SK-N-SH (cell line): ENCODE data around the gene ABCA1. TPM values are rescaled to one million over a fixed set of nuclear protein-coding genes. Genes with fewer than 3 reads are reported as not detected.

ENCODE experiments used
- CTCF ChIA-PET: fragments of 300-600, 350-600 bp; formaldehyde crosslinking; extraction: SDS; loops from one replicate; lab custom pipeline; 2021; lab: Yijun Ruan, JAX
- POLR2A ChIA-PET: fragments of 350-600 bp; sonication (Branson Sonifier 250); formaldehyde crosslinking; extraction: SDS; loops from one replicate; lab custom pipeline; 2020; ENCODE audit warnings: antibody characterized with exemption, inconsistent platforms; lab: Yijun Ruan, JAX
- DNase-seq: peaks from one replicate; pipeline ENCODE4 v3.0.0; 2012
- H2AFZ ChIP-seq: fragments of 200-600 bp; sonication (generic); 2 replicates; pipeline ENCODE4 v1.8.1; 2016; ENCODE audit warnings: antibody characterized with exemption, mild to moderate bottlenecking, low read depth
- H3F3A ChIP-seq: fragments of 200-600 bp; sonication (generic); replicated peaks from 2 replicates; pipeline ENCODE3; 2016; ENCODE audit warnings: antibody characterized with exemption, mild to moderate bottlenecking; ENCODE audit not compliant: insufficient read depth
- H3K27ac ChIP-seq, 2 experiments: fragments of 200-500 bp in 1 of 2; fragments of 200-600 bp in 1 of 2; sonication (Bioruptor generic) in 1 of 2; sonication (generic), shearing (Covaris generic) in 1 of 2; 2 replicates each; pipeline versions ENCODE4 v1.5.1 to v1.6.1; 2014 to 2016; ENCODE audit warnings: low read depth in 2 of 2, inconsistent platforms in 1 of 2, low read length in 1 of 2, mild to moderate bottlenecking in 1 of 2, mixed read lengths in 1 of 2
- H3K27me3 ChIP-seq: fragments of 200-600 bp; sonication (generic), shearing (Covaris generic); 2 replicates; pipeline ENCODE4 v1.6.1; 2016; ENCODE audit warnings: mixed run types; ENCODE audit not compliant: insufficient read depth
- H3K36me3 ChIP-seq, 2 experiments: fragments of 200-500 bp in 1 of 2; fragments of 200-600 bp in 1 of 2; sonication (Bioruptor generic) in 1 of 2; sonication (generic) in 1 of 2; replicated peaks in 1 of 2; 2 replicates each; pipeline versions ENCODE3 to v1.5.1; 2014 to 2016; ENCODE audit warnings: low read length in 1 of 2, mild to moderate bottlenecking in 1 of 2; ENCODE audit not compliant: insufficient read depth in 2 of 2, control insufficient read depth in 1 of 2
- H3K4me1 ChIP-seq, 2 experiments: fragments of 200-500 bp in 1 of 2; fragments of 200-600 bp in 1 of 2; sonication (Bioruptor generic) in 1 of 2; sonication (generic), shearing (Covaris generic) in 1 of 2; 2 replicates each; pipeline versions ENCODE4 v1.5.1 to v1.6.1; 2014 to 2016; ENCODE audit warnings: low read depth in 1 of 2, low read length in 1 of 2, mixed run types in 1 of 2; ENCODE audit not compliant: insufficient read depth in 2 of 2, control insufficient read depth in 1 of 2
- H3K4me2 ChIP-seq: fragments of 200-600 bp; sonication (generic), shearing (Covaris generic); 2 replicates; pipeline ENCODE4 v1.6.1; 2017; ENCODE audit warnings: mixed run types
- H3K4me3 ChIP-seq, 2 experiments: fragments of 200-500 bp in 1 of 2; fragments of 200-600 bp in 1 of 2; sonication (Bioruptor generic) in 1 of 2; sonication (generic), shearing (Covaris generic) in 1 of 2; 2 replicates each; pipeline versions ENCODE4 v1.5.1 to v1.8.1; 2014 to 2016; ENCODE audit warnings: low read depth in 2 of 2, inconsistent platforms in 1 of 2, low read length in 1 of 2, mild to moderate bottlenecking in 1 of 2, mixed read lengths in 1 of 2, moderate library complexity in 1 of 2
- H3K79me2 ChIP-seq: fragments of 200-600 bp; sonication (generic); 2 replicates; pipeline ENCODE4 v1.8.1; 2017; ENCODE audit warnings: mild to moderate bottlenecking; ENCODE audit not compliant: insufficient read depth
- H3K9ac ChIP-seq: fragments of 200-600 bp; sonication (generic); 2 replicates; pipeline ENCODE4 v1.6.1; 2017; ENCODE audit warnings: mixed run types
- H3K9me2 ChIP-seq: fragments of 200-600 bp; sonication (generic); 2 replicates; pipeline ENCODE4 v1.6.1; 2017; ENCODE audit warnings: mixed run types
- H3K9me3 ChIP-seq: fragments of 200-600 bp; sonication (generic); 2 replicates; pipeline ENCODE4 v1.6.1; 2017; ENCODE audit warnings: mixed run types, mild to moderate bottlenecking, moderate library complexity
- H4K20me1 ChIP-seq: fragments of 200-600 bp; sonication (generic); 2 replicates; pipeline ENCODE4 v1.6.1; 2017; ENCODE audit warnings: mild to moderate bottlenecking, mixed run types; ENCODE audit not compliant: insufficient read depth
- EP300 ChIP-seq, 2 experiments: IDR thresholded peaks; 2 replicates each; pipeline versions ENCODE4 v1.4.0 to v1.6.1; 2012; ENCODE audit warnings: borderline replicate concordance in 1 of 2, low read depth in 1 of 2, low read length in 1 of 2
- GABPA ChIP-seq: IDR thresholded peaks from 2 replicates; pipeline ENCODE4 v1.4.0; 2012; ENCODE audit warnings: low read depth, mild to moderate bottlenecking
- POLR2AphosphoS5 ChIP-seq: IDR thresholded peaks from 2 replicates; pipeline ENCODE4 v1.6.1; 2012; ENCODE audit warnings: low read depth, low read length
- RAD21 ChIP-seq: IDR thresholded peaks from 2 replicates; pipeline ENCODE4 v1.6.1; 2012; ENCODE audit warnings: mild to moderate bottlenecking, low read length
- REST ChIP-seq: IDR thresholded peaks from 2 replicates; pipeline ENCODE4 v1.6.1; 2012; ENCODE audit warnings: mild to moderate bottlenecking, low read depth, low read length, moderate library complexity
- TAF1 ChIP-seq: IDR thresholded peaks from 2 replicates; pipeline ENCODE4 v1.6.1; 2012; ENCODE audit warnings: low read depth, mild to moderate bottlenecking, low read length, moderate library complexity, borderline replicate concordance
- TCF12 ChIP-seq: IDR thresholded peaks from 2 replicates; pipeline ENCODE4 v1.4.0; 2012
- TEAD4 ChIP-seq: IDR thresholded peaks from 2 replicates; pipeline ENCODE4 v1.4.0; 2012; ENCODE audit warnings: mild to moderate bottlenecking, borderline replicate concordance; ENCODE audit not compliant: insufficient read depth
- ZBTB33 ChIP-seq: IDR thresholded peaks from 2 replicates; pipeline ENCODE4 v1.4.0; 2012; ENCODE audit warnings: low read depth, borderline replicate concordance
- WGBS: methylation state at CpG from one replicate; pipeline ENCODE4 v1.1.6; 2017; ENCODE audit warnings: low lambda C conversion rate; 5-methylcytosine and 5-hydroxymethylcytosine counted together
- polyA plus RNA-seq, 3 experiments: library from polyadenylated mRNA; depleted of rRNA; stranded (reverse); fragments of >200 nt; gene quantifications; 2 replicates each; pipeline ENCODE4 v1.2.3, GENCODE V29; 2012
- TF ChIP-seq, protein P1 (sequence below): IDR thresholded peaks from 2 replicates; pipeline ENCODE4; 2012
- TF ChIP-seq, protein P2 (sequence below): fragments of 200-600 bp; sonication (generic); IDR thresholded peaks from 2 replicates; pipeline ENCODE4 v1.6.1; 2017; ENCODE audit warnings: antibody characterized with exemption, mild to moderate bottlenecking, moderate library complexity
- TF ChIP-seq, protein P3 (sequence below): fragments of 150-350 bp; IDR thresholded peaks from 2 replicates; pipeline ENCODE4 v1.6.1; 2016; ENCODE audit warnings: mild to moderate bottlenecking, low read depth, low read length
- TF ChIP-seq, protein P4 (sequence below): IDR thresholded peaks from 2 replicates; pipeline ENCODE4 v1.4.0; 2012; ENCODE audit warnings: low read depth, borderline replicate concordance

ABCA1 gene
- polyA plus RNA-seq, 1 of the 3 experiments (the other 2 are of a cell fraction), result 5.3 TPM

GRCh38 chr9:104866191-104866590 lies 61.8 kb downstream of the ABCA1 start:
- Histone ChIP-seq H3K9ac (no peak overlapping the region), H3K4me3 (no peak overlapping the region), H3K4me1 (peaks cover 33 to 34% of the 10 kb centered on the region in 2 experiments; a peak in 3 of 4 replicates), H3K9me2 (no peaks in the 10 kb centered on the region), H3F3A (peaks cover 13% of the 10 kb centered on the region), H3K79me2 (no peaks in the 10 kb centered on the region), H3K27ac (no peak overlapping the region), H3K9me3 (no peaks in the 10 kb centered on the region), H3K36me3 (no peaks in the 10 kb centered on the region), H3K27me3 (no peaks in the 10 kb centered on the region), H4K20me1 (no peaks in the 10 kb centered on the region), H3K4me2 (no peak overlapping the region), H2AFZ (no peak overlapping the region)
- TF ChIP-seq REST (no peak), GABPA (no peak), EP300 (IDR thresholded peaks at IDR 0.05; ENCODE audit: borderline replicate concordance in 1 of 2, low read depth in 1 of 2, low read length in 1 of 2) (peak in 1 of 2 experiments; percentile 18; a peak in 1 of 4 replicates), ZBTB33 (no peak), TEAD4 (no peak), RAD21 (no peak), TAF1 (no peak), TCF12 (peak; percentile 60), POLR2AphosphoS5 (no peak)
- TF ChIP-seq, protein P1, sequence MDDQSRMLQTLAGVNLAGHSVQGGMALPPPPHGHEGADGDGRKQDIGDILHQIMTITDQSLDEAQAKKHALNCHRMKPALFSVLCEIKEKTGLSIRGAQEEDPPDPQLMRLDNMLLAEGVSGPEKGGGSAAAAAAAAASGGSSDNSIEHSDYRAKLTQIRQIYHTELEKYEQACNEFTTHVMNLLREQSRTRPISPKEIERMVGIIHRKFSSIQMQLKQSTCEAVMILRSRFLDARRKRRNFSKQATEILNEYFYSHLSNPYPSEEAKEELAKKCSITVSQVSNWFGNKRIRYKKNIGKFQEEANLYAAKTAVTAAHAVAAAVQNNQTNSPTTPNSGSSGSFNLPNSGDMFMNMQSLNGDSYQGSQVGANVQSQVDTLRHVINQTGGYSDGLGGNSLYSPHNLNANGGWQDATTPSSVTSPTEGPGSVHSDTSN, result no peak
- TF ChIP-seq, protein P2, sequence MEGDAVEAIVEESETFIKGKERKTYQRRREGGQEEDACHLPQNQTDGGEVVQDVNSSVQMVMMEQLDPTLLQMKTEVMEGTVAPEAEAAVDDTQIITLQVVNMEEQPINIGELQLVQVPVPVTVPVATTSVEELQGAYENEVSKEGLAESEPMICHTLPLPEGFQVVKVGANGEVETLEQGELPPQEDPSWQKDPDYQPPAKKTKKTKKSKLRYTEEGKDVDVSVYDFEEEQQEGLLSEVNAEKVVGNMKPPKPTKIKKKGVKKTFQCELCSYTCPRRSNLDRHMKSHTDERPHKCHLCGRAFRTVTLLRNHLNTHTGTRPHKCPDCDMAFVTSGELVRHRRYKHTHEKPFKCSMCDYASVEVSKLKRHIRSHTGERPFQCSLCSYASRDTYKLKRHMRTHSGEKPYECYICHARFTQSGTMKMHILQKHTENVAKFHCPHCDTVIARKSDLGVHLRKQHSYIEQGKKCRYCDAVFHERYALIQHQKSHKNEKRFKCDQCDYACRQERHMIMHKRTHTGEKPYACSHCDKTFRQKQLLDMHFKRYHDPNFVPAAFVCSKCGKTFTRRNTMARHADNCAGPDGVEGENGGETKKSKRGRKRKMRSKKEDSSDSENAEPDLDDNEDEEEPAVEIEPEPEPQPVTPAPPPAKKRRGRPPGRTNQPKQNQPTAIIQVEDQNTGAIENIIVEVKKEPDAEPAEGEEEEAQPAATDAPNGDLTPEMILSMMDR, result no peak
- TF ChIP-seq, protein P3, sequence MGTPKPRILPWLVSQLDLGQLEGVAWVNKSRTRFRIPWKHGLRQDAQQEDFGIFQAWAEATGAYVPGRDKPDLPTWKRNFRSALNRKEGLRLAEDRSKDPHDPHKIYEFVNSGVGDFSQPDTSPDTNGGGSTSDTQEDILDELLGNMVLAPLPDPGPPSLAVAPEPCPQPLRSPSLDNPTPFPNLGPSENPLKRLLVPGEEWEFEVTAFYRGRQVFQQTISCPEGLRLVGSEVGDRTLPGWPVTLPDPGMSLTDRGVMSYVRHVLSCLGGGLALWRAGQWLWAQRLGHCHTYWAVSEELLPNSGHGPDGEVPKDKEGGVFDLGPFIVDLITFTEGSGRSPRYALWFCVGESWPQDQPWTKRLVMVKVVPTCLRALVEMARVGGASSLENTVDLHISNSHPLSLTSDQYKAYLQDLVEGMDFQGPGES, result no peak
- TF ChIP-seq, protein P4, sequence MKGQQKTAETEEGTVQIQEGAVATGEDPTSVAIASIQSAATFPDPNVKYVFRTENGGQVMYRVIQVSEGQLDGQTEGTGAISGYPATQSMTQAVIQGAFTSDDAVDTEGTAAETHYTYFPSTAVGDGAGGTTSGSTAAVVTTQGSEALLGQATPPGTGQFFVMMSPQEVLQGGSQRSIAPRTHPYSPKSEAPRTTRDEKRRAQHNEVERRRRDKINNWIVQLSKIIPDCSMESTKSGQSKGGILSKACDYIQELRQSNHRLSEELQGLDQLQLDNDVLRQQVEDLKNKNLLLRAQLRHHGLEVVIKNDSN, result no peak
- POLR2A ChIA-PET, result no interaction called here
- CTCF ChIA-PET, result interaction anchor here (9.6 kb wide), 1 partner anchor 291 kb away, joined by 91 read pairs; no protein-coding TSS in a partner anchor
- DNase-seq, result no peak
- 89% methylated on average over 1 of the region's 1 CpG for WGBS
